H1 (cell line): ENCODE measurements around the gene RABGAP1. TPM values are rescaled to one million over a fixed set of nuclear protein-coding genes. Genes with fewer than 3 reads are reported as not detected.

ENCODE experiments used
- KDM4A ChIP-seq: IDR thresholded peaks from one replicate; pipeline ENCODE4 v1.7.1; 2012; ENCODE audit warnings: low read depth, mild to moderate bottlenecking, moderate library complexity, low read length, inconsistent platforms; ENCODE audit not compliant: severe bottlenecking
- TCF12 ChIP-seq: IDR thresholded peaks from 2 replicates; pipeline ENCODE4 v1.6.1; 2011; ENCODE audit warnings: low read depth, mild to moderate bottlenecking, low read length
- polyA plus RNA-seq, 7 experiments: library from polyadenylated mRNA; depleted of rRNA in 3 of 7; stranded (reverse) in 5 of 7; unstranded in 2 of 7; fragments of >200 nt in 5 of 7; fragments of 200-250 nt in 2 of 7; gene quantifications; 1 replicate in 5 of 7; 2 replicates in 1 of 7; 4 replicates in 1 of 7; pipeline versions ENCODE4 v1.2.1 to v1.2.3, GENCODE V29; 2011 to 2013; ENCODE audit warnings: missing spikeins in 2 of 7, mixed read lengths in 2 of 7
- total RNA-seq: library from RNA; stranded (reverse); fragmentation: NEBNext Ultra II Directional; extraction: Animal tissue kit (Norgen Biotek cat#: 25700); gene quantifications from 2 replicates; pipeline ENCODE4 v1.2.1, GENCODE V29; 2021
- TF ChIP-seq, protein P1 (sequence below): IDR thresholded peaks from 2 replicates; pipeline ENCODE4 v1.6.1; 2012; ENCODE audit warnings: inconsistent platforms

Gene RABGAP1
- total and polyA plus RNA-seq, 2 of the 8 experiments (the other 6 are each of a cell fraction or from before 2014, with no cell fraction given), result 15.7 to 38.3 TPM

DNA sequence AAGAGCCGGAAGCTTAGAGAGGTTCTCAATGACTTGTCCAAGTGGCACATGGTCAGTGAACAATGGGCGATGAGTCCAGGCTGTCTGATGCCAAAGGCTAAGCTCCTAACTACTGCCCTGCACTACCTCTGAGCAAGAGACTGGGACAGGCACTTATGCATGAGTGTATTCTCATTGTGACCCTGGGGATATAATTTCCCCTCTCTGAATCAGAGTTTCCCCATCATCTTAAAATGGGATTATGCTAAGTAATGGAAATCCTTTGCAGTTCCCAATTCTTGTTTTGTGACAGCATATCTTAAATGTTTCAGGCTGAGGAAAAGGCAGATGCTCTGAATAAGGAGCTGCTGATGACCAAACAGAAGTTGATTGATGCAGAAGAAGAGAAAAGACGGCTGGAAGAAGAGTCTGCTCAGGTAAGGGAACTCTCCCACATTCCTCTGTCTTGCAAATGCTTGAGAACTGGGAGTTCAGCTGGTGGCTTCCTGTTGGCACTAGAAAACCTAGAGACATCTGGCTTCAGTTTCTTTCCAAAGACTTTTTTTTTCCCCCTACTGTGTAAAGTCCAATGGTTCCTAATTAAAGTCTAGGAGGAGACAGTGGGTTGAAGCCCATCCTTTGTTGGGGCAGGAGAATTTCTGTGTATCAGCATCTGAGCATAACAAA is 156.7 kb downstream of the RABGAP1 start (continued):
- TF ChIP-seq, protein P1, sequence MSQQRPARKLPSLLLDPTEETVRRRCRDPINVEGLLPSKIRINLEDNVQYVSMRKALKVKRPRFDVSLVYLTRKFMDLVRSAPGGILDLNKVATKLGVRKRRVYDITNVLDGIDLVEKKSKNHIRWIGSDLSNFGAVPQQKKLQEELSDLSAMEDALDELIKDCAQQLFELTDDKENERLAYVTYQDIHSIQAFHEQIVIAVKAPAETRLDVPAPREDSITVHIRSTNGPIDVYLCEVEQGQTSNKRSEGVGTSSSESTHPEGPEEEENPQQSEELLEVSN, result no peak
- TF ChIP-seq KDM4A, result no peak
- no peak for TF ChIP-seq TCF12
